Parathyroid adenoma (tissue), 2 donors: ENCODE measurements around the gene KIF17.
"Not testable (repeated sequence)": the region's sequence is repeated elsewhere in the genome, so short reads cannot be mapped to it uniquely, and the experiment has no call there.

Source experiments
- H2AFZ ChIP-seq: fragments of 300-600 bp; sonication (generic); one replicate; pipeline ENCODE4 v1.7.0; 2017; ENCODE audit warnings: antibody characterized with exemption, mild to moderate bottlenecking
- H3K27ac ChIP-seq: fragments of 300-600 bp; sonication (generic); one replicate; pipeline ENCODE4 v1.7.0; 2017
- H3K27me3 ChIP-seq: fragments of 300-600 bp; sonication (generic); one replicate; pipeline ENCODE4 v1.7.0; 2017; ENCODE audit warnings: low read length; ENCODE audit not compliant: control insufficient read depth, insufficient read depth
- H3K36me3 ChIP-seq: fragments of 300-600 bp; sonication (generic); one replicate; pipeline ENCODE4 v1.7.0; 2017; ENCODE audit warnings: low read length; ENCODE audit not compliant: control insufficient read depth, insufficient read depth
- H3K4me1 ChIP-seq: fragments of 300-600 bp; sonication (generic); one replicate; pipeline ENCODE4 v1.7.0; 2017; ENCODE audit warnings: control low read depth
- H3K4me2 ChIP-seq: fragments of 300-600 bp; sonication (generic); one replicate; pipeline ENCODE4 v1.7.0; 2017; ENCODE audit warnings: low read length
- H3K4me3 ChIP-seq: fragments of 300-600 bp; sonication (generic); one replicate; pipeline ENCODE4 v1.7.0; 2017; ENCODE audit warnings: low read depth, low read length
- H3K79me2 ChIP-seq: fragments of 300-600 bp; sonication (generic); one replicate; pipeline ENCODE4 v1.7.0; 2017; ENCODE audit warnings: control low read depth
- H3K9ac ChIP-seq: fragments of 300-600 bp; sonication (generic); one replicate; pipeline ENCODE4 v1.7.0; 2017; ENCODE audit warnings: mild to moderate bottlenecking
- H3K9me3 ChIP-seq: fragments of 300-600 bp; sonication (generic); one replicate; pipeline ENCODE4 v1.7.0; 2017; ENCODE audit warnings: low read length; ENCODE audit not compliant: control insufficient read depth
- CTCF ChIP-seq: fragments of 300-600 bp; sonication (generic); IDR thresholded peaks from one replicate; pipeline ENCODE4 v1.7.0; 2017; ENCODE audit warnings: antibody characterized with exemption, mild to moderate bottlenecking
- donor health status: primary hyperparathyroidism.

The KIF17 gene

GRCh38 chr1:20682571-20683236 lies 35.1 kb downstream of the KIF17 start:
- Histone ChIP-seq H3K4me2 (no peak overlapping the region), H3K36me3 (no peaks in the 10 kb centered on the region), H3K9ac (no peak overlapping the region), H2AFZ (no peak overlapping the region), H3K27me3 (no peaks in the 10 kb centered on the region), H3K27ac (no peak overlapping the region), H3K9me3 (no peaks in the 10 kb centered on the region), H3K4me3 (no peak overlapping the region), H3K4me1 (no peaks in the 10 kb centered on the region), H3K79me2 (no peaks in the 10 kb centered on the region)
- no peak for TF ChIP-seq CTCF

GRCh38 chr1:20681999-20682398 lies 35.8 kb downstream of the KIF17 start:
- Histone ChIP-seq H3K4me1 (no peaks in the 10 kb centered on the region), H3K27ac (no peak overlapping the region), H3K4me3 (no peak overlapping the region), H3K4me2 (no peak overlapping the region), H3K9ac (no peak overlapping the region), H3K27me3 (no peaks in the 10 kb centered on the region), H2AFZ (no peak overlapping the region), H3K79me2 (no peaks in the 10 kb centered on the region), H3K9me3 (no peaks in the 10 kb centered on the region), H3K36me3 (no peaks in the 10 kb centered on the region)
- no peak for TF ChIP-seq CTCF

GRCh38 chr1:20680269-20680668 lies 37.5 kb downstream of the KIF17 start:
- Histone ChIP-seq H3K9me3 (no peaks in the 10 kb centered on the region), H3K4me1 (no peaks in the 10 kb centered on the region), H3K27me3 (no peaks in the 10 kb centered on the region), H3K4me2 (no peak overlapping the region), H3K4me3 (no peak overlapping the region), H3K36me3 (no peaks in the 10 kb centered on the region), H3K27ac (no peak overlapping the region), H3K9ac (no peak overlapping the region), H3K79me2 (no peaks in the 10 kb centered on the region), H2AFZ (no peak overlapping the region)
- no peak for TF ChIP-seq CTCF

- Histone ChIP-seq H3K36me3 (no peaks in the 10 kb centered on the region), H3K27me3 (no peaks in the 10 kb centered on the region), H3K4me2 (no peak overlapping the region), H3K27ac (no peak overlapping the region), H3K4me3 (no peak overlapping the region), H3K4me1 (no peaks in the 10 kb centered on the region), H3K9me3 (no peaks in the 10 kb centered on the region), H3K79me2 (no peaks in the 10 kb centered on the region), H2AFZ (no peak overlapping the region), H3K9ac (no peak overlapping the region)
- no peak for TF ChIP-seq CTCF
Measured at GRCh38 chr1:20678599-20678998, 39.2 kb downstream of the KIF17 start.

- not testable (repeated sequence) for H2AFZ ChIP-seq, H3K4me1 ChIP-seq, H3K4me2 ChIP-seq, H3K4me3 ChIP-seq, H3K27me3 ChIP-seq, H3K36me3 ChIP-seq, H3K9ac ChIP-seq, H3K9me3 ChIP-seq, H3K27ac ChIP-seq, H3K79me2 ChIP-seq
Measured at GRCh38 chr1:20673626-20674025, 44.2 kb downstream of the KIF17 start.
